MG63 (cell line): ENCODE results near the gene XNDC1N. TPM values are rescaled to one million over a fixed set of nuclear protein-coding genes. Genes with fewer than 3 reads are reported as not detected.

Experiments
- DNase-seq: peaks from one replicate; pipeline ENCODE4 v3.0.0-alpha.2; 2020
- H3K27me3 ChIP-seq: fragments of 250-450 bp; sonication (Bioruptor Pico); 2 replicates; pipeline ENCODE4 v1.5.1; 2020; ENCODE audit warnings: mild to moderate bottlenecking, moderate library complexity
- H3K36me3 ChIP-seq: fragments of 250-450 bp; sonication (Bioruptor Pico); 2 replicates; pipeline ENCODE4 v1.5.1; 2020; ENCODE audit warnings: mild to moderate bottlenecking, moderate library complexity
- H3K4me3 ChIP-seq: fragments of 250-450 bp; sonication (Bioruptor Pico); 2 replicates; pipeline ENCODE4 v1.5.1; 2020; ENCODE audit warnings: mild to moderate bottlenecking, moderate library complexity
- H3K9me3 ChIP-seq: fragments of 250-450 bp; sonication (Bioruptor Pico); 2 replicates; pipeline ENCODE4 v1.5.1; 2020; ENCODE audit warnings: mild to moderate bottlenecking, moderate library complexity
- total RNA-seq: library from RNA; depleted of rRNA; stranded (reverse); fragments of >200 nt; shearing (Covaris generic); gene quantifications from 2 replicates; pipeline ENCODE4 v1.2.3, GENCODE V29; 2014; ENCODE audit warnings: low replicate concordance; rRNA removed

Gene XNDC1N, protein sequence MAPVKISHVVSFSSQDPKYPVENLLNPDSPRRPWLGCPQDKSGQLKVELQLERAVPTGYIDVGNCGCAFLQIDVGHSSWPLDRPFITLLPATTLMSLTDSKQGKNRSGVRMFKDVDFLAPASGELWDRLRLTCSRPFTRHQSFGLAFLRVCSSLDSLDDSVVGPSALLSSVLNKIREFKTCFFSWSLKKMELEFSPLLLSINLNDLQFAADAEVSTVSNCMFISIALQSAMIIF
- total RNA-seq: 4.8 and 7.7 TPM in 2 replicates

GRCh38 chr11:71927820-71928736 is at the start of gene XNDC1N:
XNDC1N (minus strand) TSS chr11:71928594; CDS start chr11:71923353, 5,241 bp downstream.
- Histone ChIP-seq H3K9me3 (no peaks in the 10 kb centered on the region), H3K27me3 (no peaks in the 10 kb centered on the region), H3K36me3 (peaks cover 2% of the 10 kb centered on the region; the same call in 1 of the 2 replicates), H3K4me3 (peak within 1 kb of the TSS; percentile 89)
- DNase-seq: peak; percentile 82

DNA sequence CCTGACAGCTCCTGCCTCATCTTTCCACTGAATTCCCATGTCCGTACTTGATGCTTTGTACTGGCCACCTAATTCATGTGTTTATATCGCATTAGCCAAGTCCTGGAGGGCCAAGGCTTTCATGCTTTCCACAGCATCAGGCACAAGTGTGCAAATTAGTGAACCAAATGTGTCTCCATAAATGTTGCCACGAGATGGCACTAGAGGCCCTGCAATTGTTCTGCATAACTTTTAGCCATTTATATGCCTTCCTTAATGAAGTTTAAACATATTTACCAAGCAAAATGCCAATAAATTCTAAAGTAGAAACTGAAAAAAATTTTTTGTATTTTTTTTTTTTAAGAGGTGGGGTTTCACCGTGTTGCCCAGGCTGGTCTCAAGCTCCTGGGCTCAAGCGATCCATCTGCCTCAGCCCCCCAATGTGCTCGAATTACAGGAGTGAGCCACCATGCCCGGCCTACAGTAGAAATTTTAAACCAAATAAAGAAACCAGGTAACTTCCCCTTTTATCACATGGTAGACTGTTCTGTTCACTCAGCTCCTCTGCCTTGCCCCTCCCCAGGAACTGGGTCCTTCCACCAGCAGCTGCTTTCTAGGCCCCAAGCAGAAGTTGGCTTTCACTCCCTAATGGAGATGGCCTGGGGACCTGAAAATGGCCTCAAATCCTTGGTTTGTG is 49.5 kb upstream of the XNDC1N start:
- H3K9me3 ChIP-seq: no peaks in the 10 kb centered on the region
- no peaks in the 10 kb centered on the region for H3K27me3 ChIP-seq
- peaks cover 16% of the 10 kb centered on the region for H3K36me3 ChIP-seq
- DNase-seq: peak; percentile 31
- no peak overlapping the region for H3K4me3 ChIP-seq

DNA sequence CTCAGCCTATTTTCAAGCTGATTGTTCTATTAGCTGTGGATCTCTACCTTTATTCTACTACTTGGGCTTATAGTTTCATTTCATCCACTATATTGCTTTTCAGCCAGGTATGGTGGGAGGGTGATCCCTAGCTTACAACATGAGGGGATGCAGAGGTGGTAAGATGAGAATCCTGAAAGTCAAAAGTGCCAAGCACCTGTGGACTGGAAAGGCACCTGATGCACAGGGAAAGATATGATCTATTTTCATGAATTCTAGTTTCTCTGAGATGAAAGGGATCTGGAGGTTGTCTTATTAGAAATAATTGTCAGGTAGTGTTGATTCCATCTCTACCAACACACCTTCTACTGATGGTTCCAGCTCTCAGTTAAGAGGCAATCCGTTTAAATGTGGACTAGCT is 48.7 kb upstream of the XNDC1N start:
- Histone ChIP-seq H3K9me3 (no peaks in the 10 kb centered on the region), H3K36me3 (peaks cover 16% of the 10 kb centered on the region), H3K27me3 (no peaks in the 10 kb centered on the region), H3K4me3 (no peak overlapping the region)
- no peak for DNase-seq

DNA sequence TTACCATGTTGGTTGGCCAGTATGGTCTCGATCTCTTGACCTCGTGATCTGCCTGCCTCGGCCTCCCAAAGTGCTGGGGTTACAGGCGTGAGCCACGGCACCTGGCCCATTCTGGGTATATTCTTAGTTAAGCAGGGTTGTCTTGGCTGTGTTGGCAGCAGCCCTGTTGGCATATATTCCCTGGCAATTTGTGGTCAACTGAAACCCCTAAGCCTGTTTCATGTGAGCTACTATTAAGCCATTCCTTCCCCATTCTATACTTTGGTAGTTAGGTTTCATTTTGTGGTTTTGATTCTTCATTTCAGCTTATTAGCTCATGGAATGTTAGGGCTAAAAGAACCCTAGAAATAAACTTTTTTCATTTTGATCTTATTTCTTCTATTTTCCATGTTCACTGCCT is 48.2 kb upstream of the XNDC1N start:
- H3K27me3 ChIP-seq: no peaks in the 10 kb centered on the region
- DNase-seq: no peak
- H3K4me3 ChIP-seq: no peak overlapping the region

GRCh38 chr11:71971680-71972079 is 43.3 kb upstream of the XNDC1N start:
- H3K36me3 ChIP-seq: peaks cover 19% of the 10 kb centered on the region

More for the DNA sequence above, 48.2 kb upstream of the XNDC1N start:
- peaks cover 16% of the 10 kb centered on the region for H3K36me3 ChIP-seq
- H3K9me3 ChIP-seq: no peaks in the 10 kb centered on the region

DNA sequence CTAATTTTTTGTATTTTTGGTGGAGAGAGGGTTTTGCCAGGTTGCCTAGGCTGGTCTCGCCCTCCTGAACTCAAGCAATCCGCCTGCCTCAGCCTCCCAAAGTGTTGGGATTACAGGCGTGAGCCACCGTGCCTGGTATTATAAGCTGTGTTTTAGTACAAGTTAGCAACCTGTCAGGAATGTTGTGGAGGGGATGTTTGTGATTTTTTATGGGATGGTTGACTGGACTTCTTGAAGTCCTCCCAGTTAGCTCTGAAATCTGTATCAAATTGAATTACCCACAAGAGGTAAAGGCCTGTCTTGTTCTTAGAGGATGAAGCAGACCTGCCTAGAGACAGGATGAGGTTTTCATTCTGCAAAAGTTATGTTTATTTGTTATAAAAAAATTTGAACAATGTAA is 36.2 kb upstream of the XNDC1N start:
- no peaks in the 10 kb centered on the region for H3K27me3 ChIP-seq
- peaks cover 47% of the 10 kb centered on the region for H3K36me3 ChIP-seq
- H3K4me3 ChIP-seq: no peak overlapping the region
- H3K9me3 ChIP-seq: peaks cover 9% of the 10 kb centered on the region
- no peak for DNase-seq

More at GRCh38 chr11:71971680-71972079, 43.3 kb upstream of the XNDC1N start:
- Histone ChIP-seq H3K9me3 (no peaks in the 10 kb centered on the region), H3K4me3 (no peak overlapping the region), H3K27me3 (no peaks in the 10 kb centered on the region)
- no peak for DNase-seq

DNA sequence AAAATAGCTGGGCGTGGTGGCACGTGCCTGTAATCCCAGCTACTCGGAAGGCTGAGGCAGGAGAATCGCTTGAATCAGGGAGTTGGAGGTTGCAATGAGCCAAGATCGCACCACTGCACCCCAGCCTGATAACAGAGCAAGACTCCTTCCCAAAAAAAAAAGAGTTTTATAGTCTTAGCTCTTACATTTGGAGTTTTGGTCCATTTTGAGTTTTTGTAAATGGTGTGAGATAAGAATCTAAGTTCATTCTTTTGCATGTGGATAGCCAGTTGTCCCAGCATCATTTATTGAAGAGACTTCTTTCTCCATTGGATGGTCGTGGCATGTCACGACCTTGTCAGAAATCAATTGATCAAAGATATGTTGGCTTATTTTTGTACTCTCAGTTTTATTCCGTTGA is 35.1 kb upstream of the XNDC1N start:
- no peak overlapping the region for H3K4me3 ChIP-seq
- H3K9me3 ChIP-seq: peaks cover 9% of the 10 kb centered on the region
- no peaks in the 10 kb centered on the region for H3K27me3 ChIP-seq
- H3K36me3 ChIP-seq: peaks cover 42% of the 10 kb centered on the region
- DNase-seq: no peak

DNA sequence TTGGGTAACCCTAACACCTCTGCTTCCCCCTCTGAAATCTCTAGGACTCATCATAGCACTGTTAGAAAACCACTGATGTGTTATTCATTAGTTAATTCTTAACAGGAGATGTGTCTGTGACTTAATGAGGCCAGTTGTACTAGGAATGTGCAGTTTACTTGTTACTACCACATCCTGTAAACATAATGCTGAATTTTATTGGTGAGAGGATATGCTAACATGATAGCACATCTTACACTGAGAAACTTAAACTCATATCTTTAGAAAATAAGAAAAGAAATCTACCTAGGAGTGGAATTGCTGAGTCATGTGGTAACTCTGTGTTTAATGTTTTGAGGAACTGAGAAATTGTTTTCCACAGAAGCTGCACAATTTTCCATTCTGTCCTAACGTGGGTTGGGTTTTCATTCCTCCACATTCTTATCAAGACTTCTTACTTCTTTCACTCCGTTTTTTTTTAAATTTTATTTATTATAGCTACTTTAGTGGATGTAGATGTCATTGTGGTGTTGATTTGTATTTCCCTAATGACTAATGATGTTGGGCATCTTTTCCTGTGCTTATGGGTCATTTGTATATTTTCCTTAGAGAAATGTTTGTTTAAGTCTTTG is 34.1 kb upstream of the XNDC1N start:
- no peak for DNase-seq
- no peaks in the 10 kb centered on the region for H3K27me3 ChIP-seq

GRCh38 chr11:71955898-71956456 is 27.6 kb upstream of the XNDC1N start:
- no peak overlapping the region for H3K4me3 ChIP-seq
- no peaks in the 10 kb centered on the region for H3K27me3 ChIP-seq
- H3K36me3 ChIP-seq: peaks cover 16% of the 10 kb centered on the region
- H3K9me3 ChIP-seq: peaks cover 2% of the 10 kb centered on the region
- no peak for DNase-seq

More for the DNA sequence above, 34.1 kb upstream of the XNDC1N start:
- peaks cover 36% of the 10 kb centered on the region for H3K36me3 ChIP-seq
- peaks cover 9% of the 10 kb centered on the region for H3K9me3 ChIP-seq
- H3K4me3 ChIP-seq: no peak overlapping the region

DNA sequence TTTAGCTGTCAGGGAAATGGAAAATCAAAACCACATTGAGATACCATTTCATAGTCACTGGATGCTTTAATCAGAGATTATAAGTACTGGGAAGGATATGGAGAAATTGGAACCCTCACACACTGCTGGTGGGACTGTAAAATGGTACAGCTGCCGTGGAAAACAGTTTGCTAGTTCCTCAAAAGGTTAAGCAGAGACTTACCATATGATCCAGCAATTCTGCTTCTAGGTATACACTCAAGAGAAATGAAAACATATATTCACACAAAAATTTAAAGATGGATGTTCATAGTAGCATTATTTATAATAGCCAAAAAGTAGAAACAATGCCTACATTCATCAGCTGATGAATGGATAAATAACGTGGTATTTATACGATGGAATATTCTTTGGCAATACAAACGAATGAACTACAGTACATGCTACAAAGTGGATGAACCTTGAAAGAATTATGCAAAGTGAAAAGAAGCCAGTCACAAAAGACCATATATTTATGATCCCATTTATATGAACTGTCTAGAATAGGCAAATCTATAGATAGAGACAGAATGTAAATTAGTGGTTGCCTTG is 23.4 kb upstream of the XNDC1N start:
- Histone ChIP-seq H3K9me3 (no peaks in the 10 kb centered on the region), H3K27me3 (no peaks in the 10 kb centered on the region)
- no peak for DNase-seq

DNA sequence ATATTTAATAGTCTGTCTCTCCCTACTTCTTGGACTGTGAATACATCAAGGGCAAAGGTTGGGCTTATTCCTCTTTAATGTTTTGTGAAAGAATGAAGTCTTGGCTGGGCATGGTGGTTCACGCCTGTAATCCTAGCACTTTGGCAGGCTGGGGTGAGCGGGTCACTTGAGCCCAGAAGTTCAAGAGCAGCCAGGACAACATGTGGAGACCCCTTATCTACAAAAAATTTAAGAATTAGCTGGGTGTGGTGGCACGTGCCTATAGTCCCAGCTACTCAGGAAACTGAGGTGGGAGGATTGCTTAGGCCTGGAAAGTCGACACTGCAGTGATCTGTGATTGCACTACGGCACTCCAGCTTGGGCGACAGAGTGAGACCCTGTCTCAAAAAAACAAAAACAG is 20.6 kb upstream of the XNDC1N start:
- Histone ChIP-seq H3K27me3 (no peaks in the 10 kb centered on the region), H3K4me3 (no peak overlapping the region), H3K36me3 (peaks cover 3% of the 10 kb centered on the region), H3K9me3 (no peaks in the 10 kb centered on the region)
- no peak for DNase-seq

More for the DNA sequence above, 23.4 kb upstream of the XNDC1N start:
- Histone ChIP-seq H3K4me3 (no peak overlapping the region), H3K36me3 (peaks cover 3% of the 10 kb centered on the region)

DNA sequence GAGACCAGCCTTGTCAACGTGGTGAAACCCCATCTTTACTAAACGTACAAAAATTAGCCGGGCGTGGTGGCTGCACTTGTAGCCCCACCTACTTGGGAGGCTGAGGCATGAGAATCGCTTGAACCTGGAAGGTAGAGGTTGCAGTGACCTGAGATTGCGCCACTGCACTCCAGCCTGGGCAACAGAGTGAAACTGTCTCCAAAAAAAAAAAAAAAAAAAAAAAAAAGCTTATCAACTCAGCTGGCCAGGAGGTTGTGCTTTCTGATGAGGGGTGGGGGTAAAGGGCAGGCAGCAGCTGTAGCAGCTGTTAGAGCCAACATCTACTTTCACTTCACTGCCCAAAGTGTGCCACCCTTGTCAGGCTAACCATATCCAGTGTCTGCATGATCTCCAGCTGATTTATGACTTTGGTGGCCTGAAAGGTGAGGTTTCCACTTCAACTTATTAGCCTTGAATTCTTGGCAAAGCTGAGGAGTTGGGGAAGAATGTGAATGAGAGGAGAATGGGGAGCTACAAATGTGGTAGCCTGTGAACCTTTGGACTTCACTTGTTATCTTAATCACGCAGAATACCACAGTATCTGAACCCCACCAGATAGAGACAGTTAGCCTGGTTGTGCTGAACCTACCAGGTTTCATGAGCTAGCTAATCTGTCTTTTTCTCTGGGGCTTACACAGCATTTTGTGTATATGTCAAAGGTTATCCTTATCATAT is 20.1 kb upstream of the XNDC1N start:
- H3K36me3 ChIP-seq: peaks cover 3% of the 10 kb centered on the region
- H3K9me3 ChIP-seq: no peaks in the 10 kb centered on the region
- no peak for DNase-seq
- no peaks in the 10 kb centered on the region for H3K27me3 ChIP-seq
- H3K4me3 ChIP-seq: no peak overlapping the region

- no peaks in the 10 kb centered on the region for H3K27me3 ChIP-seq
- H3K4me3 ChIP-seq: no peak overlapping the region
- peaks cover 3% of the 10 kb centered on the region for H3K36me3 ChIP-seq
- DNase-seq: no peak
- H3K9me3 ChIP-seq: no peaks in the 10 kb centered on the region
These were observed 19.1 kb upstream of the XNDC1N start for GRCh38 chr11:71947498-71947897.

DNA sequence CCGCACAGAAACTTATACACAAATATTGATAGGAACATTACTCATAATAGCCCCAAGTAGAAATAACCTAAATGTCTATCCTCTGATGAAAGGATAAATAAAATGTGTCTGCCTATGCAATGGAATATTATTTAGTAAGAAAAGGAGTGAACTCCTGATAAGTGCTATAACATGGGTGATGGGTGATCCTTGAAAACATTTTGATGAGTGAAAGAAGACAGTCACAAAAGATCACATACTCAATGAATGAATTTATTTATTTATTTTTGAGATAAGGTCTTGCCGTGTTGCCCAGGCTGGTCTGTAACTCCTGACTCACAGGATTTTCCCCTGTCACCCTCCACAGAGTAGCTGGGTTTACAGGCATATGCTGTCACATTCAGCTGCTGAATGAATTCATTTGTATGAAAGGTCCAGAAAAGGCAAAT is 17.8 kb upstream of the XNDC1N start:
- Histone ChIP-seq H3K4me3 (no peak overlapping the region), H3K36me3 (peaks cover 3% of the 10 kb centered on the region), H3K9me3 (no peaks in the 10 kb centered on the region), H3K27me3 (no peaks in the 10 kb centered on the region)
- peak; percentile 58 for DNase-seq

- no peaks in the 10 kb centered on the region for H3K27me3 ChIP-seq
- H3K36me3 ChIP-seq: no peaks in the 10 kb centered on the region; the same call in 1 of the 2 replicates
- no peaks in the 10 kb centered on the region for H3K9me3 ChIP-seq
- DNase-seq: no peak
- no peak overlapping the region for H3K4me3 ChIP-seq
These were observed 12.3 kb upstream of the XNDC1N start for GRCh38 chr11:71940561-71941219.
